GM13976 (cell line): ENCODE measurements around the gene KAT6B.
A peak's percentile ranks its signal among the peaks of the same experiment; 100 is the strongest.

Experiments used
- DNase-seq: peaks from one replicate; pipeline ENCODE4 v3.0.0; 2012; ENCODE audit warnings: low spot score
- in situ Hi-C: fragments of 300-500 bp; cut with MboI; formaldehyde crosslinking; loops from one replicate; pipeline ENCODE4 v1.12.0; 2022; ENCODE audit warnings: low sequenced_read_pairs, mixed read lengths, inconsistent platforms; ENCODE audit not compliant: unreplicated experiment
- TF ChIP-seq, protein P1 (sequence below): IDR thresholded peaks from 2 replicates; pipeline ENCODE4 v1.5.1; 2012; ENCODE audit warnings: borderline replicate concordance, mild to moderate bottlenecking; ENCODE audit not compliant: insufficient read depth; ENCODE audit errors: extremely low read depth, missing control alignments, control extremely low read depth

KAT6B gene

GRCh38 chr10:74960670-74961069 lies 134.3 kb downstream of the KAT6B start:
- TF ChIP-seq, protein P1, sequence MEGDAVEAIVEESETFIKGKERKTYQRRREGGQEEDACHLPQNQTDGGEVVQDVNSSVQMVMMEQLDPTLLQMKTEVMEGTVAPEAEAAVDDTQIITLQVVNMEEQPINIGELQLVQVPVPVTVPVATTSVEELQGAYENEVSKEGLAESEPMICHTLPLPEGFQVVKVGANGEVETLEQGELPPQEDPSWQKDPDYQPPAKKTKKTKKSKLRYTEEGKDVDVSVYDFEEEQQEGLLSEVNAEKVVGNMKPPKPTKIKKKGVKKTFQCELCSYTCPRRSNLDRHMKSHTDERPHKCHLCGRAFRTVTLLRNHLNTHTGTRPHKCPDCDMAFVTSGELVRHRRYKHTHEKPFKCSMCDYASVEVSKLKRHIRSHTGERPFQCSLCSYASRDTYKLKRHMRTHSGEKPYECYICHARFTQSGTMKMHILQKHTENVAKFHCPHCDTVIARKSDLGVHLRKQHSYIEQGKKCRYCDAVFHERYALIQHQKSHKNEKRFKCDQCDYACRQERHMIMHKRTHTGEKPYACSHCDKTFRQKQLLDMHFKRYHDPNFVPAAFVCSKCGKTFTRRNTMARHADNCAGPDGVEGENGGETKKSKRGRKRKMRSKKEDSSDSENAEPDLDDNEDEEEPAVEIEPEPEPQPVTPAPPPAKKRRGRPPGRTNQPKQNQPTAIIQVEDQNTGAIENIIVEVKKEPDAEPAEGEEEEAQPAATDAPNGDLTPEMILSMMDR, result no peak
- in situ Hi-C loops, result no loop called here
- no peak for DNase-seq

DNA sequence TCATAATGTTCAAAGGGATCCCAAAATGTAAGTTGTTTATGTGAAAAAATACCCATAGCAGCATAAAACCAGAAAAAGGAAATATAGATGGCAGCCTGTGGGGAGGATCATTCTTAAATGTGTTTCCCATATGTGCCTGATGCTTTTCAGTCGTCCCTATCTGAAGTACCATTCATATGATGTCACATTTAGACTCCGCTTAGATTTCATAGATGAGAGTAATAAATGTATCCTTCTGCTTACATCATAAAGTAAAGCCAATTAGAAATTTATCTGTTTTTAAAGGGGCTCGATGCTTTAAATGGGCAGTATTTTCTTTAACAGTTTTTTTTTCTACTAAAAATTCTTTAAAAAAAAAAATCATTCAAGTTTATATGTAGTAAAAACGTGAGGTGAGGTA lies 136.1 kb downstream of the KAT6B start:
- TF ChIP-seq, protein P1, result no peak
- in situ Hi-C loops, result no loop called here
- no peak for DNase-seq

DNA sequence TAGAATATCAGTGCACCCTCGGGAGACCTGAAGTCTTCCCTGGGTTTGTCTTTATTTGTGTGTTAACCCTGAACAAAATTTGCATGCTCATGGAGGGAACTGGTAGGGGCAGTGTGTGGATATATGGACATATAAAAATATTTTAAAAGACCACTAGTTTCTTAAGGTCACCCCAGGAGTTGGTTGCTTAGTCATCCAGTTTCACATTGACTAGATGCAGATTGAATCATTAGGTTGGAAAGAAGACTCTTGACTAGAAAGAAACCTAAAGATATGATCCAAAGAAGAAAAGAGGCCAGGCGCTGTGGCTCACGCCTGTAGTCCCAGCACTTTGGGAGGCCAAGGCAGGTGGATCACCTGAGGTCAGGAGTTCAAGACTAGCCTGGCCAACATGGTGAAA lies 137.1 kb downstream of the KAT6B start:
- in situ Hi-C loops, result no loop called here
- peak; percentile 61 for DNase-seq
- TF ChIP-seq, protein P1, result no peak

- in situ Hi-C loops, result no loop called here
- TF ChIP-seq, protein P1, result no peak
- DNase-seq, result no peak
Observed at GRCh38 chr10:74967911-74968666, 141.7 kb downstream of the KAT6B start.

DNA sequence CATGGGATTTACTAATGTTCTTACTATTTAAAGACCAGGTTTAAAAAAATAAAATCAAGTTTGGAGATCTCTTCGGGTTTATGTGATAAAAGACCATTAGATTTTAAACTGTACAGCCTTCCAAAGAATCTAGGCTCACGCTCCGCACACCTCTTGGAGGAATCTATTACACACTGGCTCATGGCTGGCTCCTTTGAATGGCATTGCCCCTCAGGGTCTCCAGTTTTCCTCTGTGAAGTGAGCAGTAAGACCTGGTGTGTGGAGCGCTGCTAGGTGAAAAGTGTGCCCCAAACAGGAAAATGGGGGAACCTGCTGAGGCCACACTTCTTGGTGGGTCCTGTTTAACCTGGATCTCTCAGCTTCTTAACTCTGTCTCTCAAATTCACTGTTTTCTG lies 142.3 kb downstream of the KAT6B start:
- in situ Hi-C loops, result no loop called here
- no peak for DNase-seq
- TF ChIP-seq, protein P1, result no peak

DNA sequence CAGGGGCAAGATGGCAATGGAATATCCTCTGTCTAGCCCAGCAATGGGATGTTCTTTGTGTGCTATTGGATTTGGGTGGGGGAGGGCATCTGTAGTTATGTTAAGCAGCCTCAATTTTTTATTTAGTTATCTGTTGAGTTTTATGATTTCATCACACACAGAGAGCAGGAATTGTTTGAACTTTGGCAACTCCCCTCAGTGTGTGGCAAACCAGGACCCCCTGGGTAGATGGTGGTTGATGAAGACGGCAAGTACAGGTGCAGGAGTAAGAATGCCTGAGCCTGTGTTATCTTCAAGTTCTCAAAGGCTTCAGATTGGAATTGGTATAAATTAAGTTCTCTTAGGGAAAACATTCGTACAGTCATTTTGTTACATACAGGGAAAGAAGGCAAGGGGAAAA lies 142.7 kb downstream of the KAT6B start:
- TF ChIP-seq, protein P1, result no peak
- in situ Hi-C loops, result no loop called here
- no peak for DNase-seq
